HG02973 (cell line): Measurements from ENCODE around the gene TGIF2.

Source experiments
- ATAC-seq: cut with Tn5 transposase; IDR thresholded peaks from one replicate; pipeline ENCODE4 v1.9.1; 2021; ENCODE audit warnings: moderate library complexity; ENCODE audit not compliant: unreplicated experiment

TGIF2 gene

GRCh38 chr20:36573103-36573797, at the start of gene TGIF2:
TSS of gene TGIF2 (plus strand) at chr20:36573597. CDS start at chr20:36578775, 5,178 bp downstream.
- ATAC-seq, result peak; percentile 49

GRCh38 chr20:36525620-36526365, 47.6 kb upstream of the TGIF2 start:
- no peak for ATAC-seq

- no peak for ATAC-seq
Measured at GRCh38 chr20:36526521-36527011, 46.8 kb upstream of the TGIF2 start.

- ATAC-seq, result no peak
Measured at GRCh38 chr20:36527331-36528125, 45.9 kb upstream of the TGIF2 start.

- no peak for ATAC-seq
Measured at GRCh38 chr20:36528176-36528874, 45.1 kb upstream of the TGIF2 start.

GRCh38 chr20:36528875-36529417, 44.5 kb upstream of the TGIF2 start:
- ATAC-seq, result no peak

GRCh38 chr20:36532388-36532787, 41.0 kb upstream of the TGIF2 start:
- ATAC-seq, result no peak

- no peak for ATAC-seq
Measured at GRCh38 chr20:36532822-36533221, 40.6 kb upstream of the TGIF2 start.

GRCh38 chr20:36538026-36538722, 35.2 kb upstream of the TGIF2 start:
- ATAC-seq, result no peak

- ATAC-seq, result no peak
Measured at GRCh38 chr20:36540551-36541211, 32.7 kb upstream of the TGIF2 start.

GRCh38 chr20:36541227-36541767, 32.1 kb upstream of the TGIF2 start, which contains the start of gene MYL9:
TSS of gene MYL9 (plus strand) at chr20:36541519. CDS start at chr20:36544885, 3,366 bp downstream.
- no peak for ATAC-seq

- no peak for ATAC-seq
Measured at GRCh38 chr20:36541768-36542488, 31.5 kb upstream of the TGIF2 start.

GRCh38 chr20:36542516-36543183, 30.7 kb upstream of the TGIF2 start:
- no peak for ATAC-seq

- no peak for ATAC-seq
Measured at GRCh38 chr20:36543184-36544133, 29.9 kb upstream of the TGIF2 start.

- no peak for ATAC-seq
Measured at GRCh38 chr20:36544134-36545018, 29.0 kb upstream of the TGIF2 start.
